ENCODE measurements around the gene WSB1.

Gene WSB1

DNA sequence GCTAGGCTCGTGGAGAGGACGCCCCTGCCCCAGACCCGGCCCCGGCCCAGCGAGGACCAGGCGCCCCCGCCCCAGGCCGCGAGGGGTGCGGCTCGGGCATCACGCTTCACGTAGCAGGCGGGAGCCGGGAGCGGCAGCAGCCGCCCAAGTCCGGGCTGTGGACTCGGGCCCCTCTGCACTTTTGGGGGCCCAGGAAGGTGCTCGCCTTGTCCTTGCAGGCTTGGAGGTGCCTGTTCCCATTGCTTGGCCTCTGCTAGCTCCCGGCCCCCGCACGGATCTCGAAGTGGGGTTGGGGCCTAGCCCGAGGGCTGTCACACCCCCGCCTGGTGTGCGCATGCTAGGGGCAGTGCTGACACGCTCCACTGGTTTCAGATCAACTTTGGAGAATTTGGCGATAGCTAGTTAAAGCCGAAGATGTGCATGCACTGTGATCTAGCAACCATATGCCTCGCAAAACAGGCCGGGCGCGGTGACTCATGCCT lies 55.7 kb downstream of the WSB1 start:
- TF ChIP-seq, protein P1, sequence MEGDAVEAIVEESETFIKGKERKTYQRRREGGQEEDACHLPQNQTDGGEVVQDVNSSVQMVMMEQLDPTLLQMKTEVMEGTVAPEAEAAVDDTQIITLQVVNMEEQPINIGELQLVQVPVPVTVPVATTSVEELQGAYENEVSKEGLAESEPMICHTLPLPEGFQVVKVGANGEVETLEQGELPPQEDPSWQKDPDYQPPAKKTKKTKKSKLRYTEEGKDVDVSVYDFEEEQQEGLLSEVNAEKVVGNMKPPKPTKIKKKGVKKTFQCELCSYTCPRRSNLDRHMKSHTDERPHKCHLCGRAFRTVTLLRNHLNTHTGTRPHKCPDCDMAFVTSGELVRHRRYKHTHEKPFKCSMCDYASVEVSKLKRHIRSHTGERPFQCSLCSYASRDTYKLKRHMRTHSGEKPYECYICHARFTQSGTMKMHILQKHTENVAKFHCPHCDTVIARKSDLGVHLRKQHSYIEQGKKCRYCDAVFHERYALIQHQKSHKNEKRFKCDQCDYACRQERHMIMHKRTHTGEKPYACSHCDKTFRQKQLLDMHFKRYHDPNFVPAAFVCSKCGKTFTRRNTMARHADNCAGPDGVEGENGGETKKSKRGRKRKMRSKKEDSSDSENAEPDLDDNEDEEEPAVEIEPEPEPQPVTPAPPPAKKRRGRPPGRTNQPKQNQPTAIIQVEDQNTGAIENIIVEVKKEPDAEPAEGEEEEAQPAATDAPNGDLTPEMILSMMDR (IDR thresholded peaks at IDR 0.05; ENCODE audit: insufficient read depth, low read depth, low read length, missing control alignments), result no peak
- no peak overlapping the region for H3K4me3 ChIP-seq (ENCODE audit: low read length)
- no peak for DNase-seq (ENCODE audit: low read depth)

GRCh38 chr17:27351759-27352158 lies 57.8 kb downstream of the WSB1 start:
- DNase-seq (ENCODE audit: low read depth), result no peak
- no peak overlapping the region for H3K4me3 ChIP-seq (ENCODE audit: low read length)
- TF ChIP-seq, protein P1 (IDR thresholded peaks at IDR 0.05; ENCODE audit: insufficient read depth, low read depth, low read length, missing control alignments), result no peak

DNA sequence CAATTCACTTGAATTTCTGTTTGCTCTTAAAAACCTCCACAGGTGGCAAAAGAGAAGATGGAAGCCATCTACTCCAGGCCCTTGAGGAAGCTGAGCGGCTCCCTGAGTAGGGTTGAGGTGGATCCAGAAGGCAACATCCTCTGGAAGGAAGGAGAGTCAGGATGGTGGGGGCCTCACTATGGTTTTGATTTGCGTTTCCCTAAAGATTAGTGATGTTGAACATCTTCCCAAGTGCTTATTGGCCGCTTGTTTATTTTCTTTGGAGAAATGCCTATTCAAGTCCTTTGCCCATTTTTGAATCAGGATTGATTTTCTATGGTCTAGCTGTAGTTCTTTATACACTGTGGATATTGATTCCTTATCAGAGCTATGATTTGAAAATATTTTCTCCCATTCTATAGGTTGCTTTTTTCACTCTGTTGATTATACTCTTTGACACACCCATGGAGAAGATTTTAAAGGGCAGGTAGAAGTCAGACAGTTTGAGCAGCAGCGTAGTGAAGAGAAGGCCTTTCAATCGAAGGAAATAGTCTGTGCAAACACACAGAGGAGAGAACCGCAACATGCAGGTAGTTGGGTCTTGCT lies 58.6 kb downstream of the WSB1 start:
- TF ChIP-seq, protein P1 (IDR thresholded peaks at IDR 0.05; ENCODE audit: insufficient read depth, low read depth, low read length, missing control alignments), result no peak
- H3K4me3 ChIP-seq (ENCODE audit: low read length), result no peak overlapping the region
- no peak for DNase-seq (ENCODE audit: low read depth)

DNA sequence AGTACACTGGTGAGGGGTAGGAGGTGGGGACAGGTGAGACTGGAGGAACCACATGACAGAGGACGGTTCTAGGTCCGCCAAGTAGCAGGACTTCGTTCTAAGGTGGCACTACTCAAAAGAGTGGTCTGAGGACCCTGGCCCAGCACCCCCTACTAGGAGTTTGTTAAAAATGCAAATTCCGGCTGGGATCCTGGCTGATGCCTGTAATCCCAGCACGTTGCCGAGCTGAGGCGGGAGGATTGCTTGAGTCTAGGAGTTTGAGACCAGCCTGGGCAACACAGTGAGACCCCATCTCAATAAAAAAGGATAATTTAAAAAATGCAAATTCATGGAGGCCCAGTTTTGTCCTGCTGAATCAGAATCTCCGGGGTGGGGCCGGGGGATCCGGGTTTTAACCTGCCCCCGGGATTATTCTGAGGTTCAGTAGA lies 59.1 kb downstream of the WSB1 start:
- no peak for DNase-seq (ENCODE audit: low read depth)
- TF ChIP-seq, protein P1 (IDR thresholded peaks at IDR 0.05; ENCODE audit: insufficient read depth, low read depth, low read length, missing control alignments), result no peak
- peak overlapping the region; percentile 29 for H3K4me3 ChIP-seq (ENCODE audit: low read length)

DNA sequence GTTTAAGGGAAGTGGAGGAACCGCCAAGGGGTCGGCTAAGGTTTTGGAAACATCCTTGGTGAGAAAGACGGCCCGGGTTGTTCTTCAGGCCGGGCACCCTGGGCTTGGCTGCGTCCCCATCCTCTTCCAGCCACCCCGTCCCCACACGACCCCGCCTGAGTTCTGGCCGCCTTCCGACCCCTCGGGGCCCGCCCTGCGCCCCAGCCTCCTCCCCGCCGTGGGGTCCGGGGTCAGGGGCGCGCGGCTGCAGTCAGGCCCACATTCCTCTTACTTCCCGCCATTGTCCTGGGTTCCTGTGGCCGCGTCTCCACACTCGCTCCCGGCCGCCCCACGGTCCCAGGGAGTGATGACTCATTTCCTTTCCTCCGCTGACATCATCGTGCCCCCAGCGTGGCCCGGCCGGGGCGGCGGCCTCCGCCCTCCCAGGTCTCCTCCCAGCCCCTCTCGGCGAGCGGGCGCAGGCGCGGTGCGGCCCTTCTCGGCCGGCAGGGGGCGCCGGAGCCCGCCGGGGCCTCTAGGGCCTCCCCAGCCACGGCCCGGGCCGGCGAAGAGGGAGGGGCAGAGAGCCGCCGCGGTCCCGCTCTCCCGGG lies 59.6 kb downstream of the WSB1 start:
- peak; percentile 85 for DNase-seq (ENCODE audit: low read depth)
- TF ChIP-seq, protein P1 (IDR thresholded peaks at IDR 0.05; ENCODE audit: insufficient read depth, low read depth, low read length, missing control alignments), result peak; percentile 40
- peak overlapping the region; percentile 48 for H3K4me3 ChIP-seq (ENCODE audit: low read length)

- H3K4me3 ChIP-seq (ENCODE audit: low read length), result peak overlapping the region; percentile 48
- TF ChIP-seq, protein P1 (IDR thresholded peaks at IDR 0.05; ENCODE audit: insufficient read depth, low read depth, low read length, missing control alignments), result no peak
- no peak for DNase-seq (ENCODE audit: low read depth)
Measured at GRCh38 chr17:27354051-27354490, 60.2 kb downstream of the WSB1 start.

Measured in epithelial cell of esophagus (primary cell).